Measurements from ENCODE around the gene EMC6. TPM values are rescaled to one million over a fixed set of nuclear protein-coding genes. Genes with fewer than 3 reads are reported as not detected.

Gene EMC6
- total RNA-seq, 1 donor: 13.8 TPM

GRCh38 chr17:3690094-3690715, 21.6 kb downstream of the EMC6 start:
- Histone ChIP-seq H3K36me3 (ENCODE audit: insufficient read depth, low read length) (no peaks in the 10 kb centered on the region), H3K27ac (ENCODE audit: low read depth, low read length) (no peak overlapping the region), H3K79me2 (ENCODE audit: insufficient read depth, low read length) (no peaks in the 10 kb centered on the region), H3K4me1 (ENCODE audit: insufficient read depth, low read length) (peaks cover 5% of the 10 kb centered on the region), H2AFZ (ENCODE audit: low read length) (no peak overlapping the region), H3K4me2 (ENCODE audit: insufficient read depth, low read length) (no peak overlapping the region), H3K9me3 (ENCODE audit: low read depth, low read length) (no peaks in the 10 kb centered on the region), H3K4me3 (ENCODE audit: insufficient read depth, low read length) (no peak overlapping the region), H4K20me1 (ENCODE audit: insufficient read depth, low read length) (no peaks in the 10 kb centered on the region), H3K27me3 (ENCODE audit: insufficient read depth, low read length) (peaks cover 3% of the 10 kb centered on the region)
- DNase-seq (ENCODE audit: insufficient read length, low spot score, missing footprints): peak; percentile 84
- no peak for TF ChIP-seq CTCF (IDR thresholded peaks at IDR 0.05; ENCODE audit: extremely low read depth, low read depth, low read length)

- Histone ChIP-seq H3K27ac (ENCODE audit: low read depth, low read length) (no peak overlapping the region), H3K79me2 (ENCODE audit: insufficient read depth, low read length) (no peaks in the 10 kb centered on the region), H4K20me1 (ENCODE audit: insufficient read depth, low read length) (no peaks in the 10 kb centered on the region), H2AFZ (ENCODE audit: low read length) (no peak overlapping the region), H3K27me3 (ENCODE audit: insufficient read depth, low read length) (peaks cover 3% of the 10 kb centered on the region), H3K4me2 (ENCODE audit: insufficient read depth, low read length) (no peak overlapping the region), H3K36me3 (ENCODE audit: insufficient read depth, low read length) (no peaks in the 10 kb centered on the region), H3K4me3 (ENCODE audit: insufficient read depth, low read length) (no peak overlapping the region), H3K4me1 (ENCODE audit: insufficient read depth, low read length) (peaks cover 12% of the 10 kb centered on the region), H3K9me3 (ENCODE audit: low read depth, low read length) (no peaks in the 10 kb centered on the region)
- peak; percentile 68 for DNase-seq (ENCODE audit: insufficient read length, low spot score, missing footprints)
- TF ChIP-seq CTCF (IDR thresholded peaks at IDR 0.05; ENCODE audit: extremely low read depth, low read depth, low read length): no peak
Measured at GRCh38 chr17:3691617-3692067, 23.0 kb downstream of the EMC6 start.

- Histone ChIP-seq H3K4me2 (ENCODE audit: insufficient read depth, low read length) (no peak overlapping the region), H3K36me3 (ENCODE audit: insufficient read depth, low read length) (no peaks in the 10 kb centered on the region), H3K9me3 (ENCODE audit: low read depth, low read length) (no peaks in the 10 kb centered on the region), H2AFZ (ENCODE audit: low read length) (no peak overlapping the region), H3K79me2 (ENCODE audit: insufficient read depth, low read length) (no peaks in the 10 kb centered on the region), H4K20me1 (ENCODE audit: insufficient read depth, low read length) (no peaks in the 10 kb centered on the region), H3K27ac (ENCODE audit: low read depth, low read length) (no peak overlapping the region), H3K4me3 (ENCODE audit: insufficient read depth, low read length) (no peak overlapping the region), H3K4me1 (ENCODE audit: insufficient read depth, low read length) (peaks cover 12% of the 10 kb centered on the region), H3K27me3 (ENCODE audit: insufficient read depth, low read length) (peaks cover 3% of the 10 kb centered on the region)
- TF ChIP-seq CTCF (IDR thresholded peaks at IDR 0.05; ENCODE audit: extremely low read depth, low read depth, low read length): no peak
- DNase-seq (ENCODE audit: insufficient read length, low spot score, missing footprints): peak; percentile 68
Measured at GRCh38 chr17:3692346-3692745, 23.7 kb downstream of the EMC6 start.

GRCh38 chr17:3693141-3693540, 24.5 kb downstream of the EMC6 start:
- TF ChIP-seq CTCF (IDR thresholded peaks at IDR 0.05; ENCODE audit: extremely low read depth, low read depth, low read length): no peak
- no peak overlapping the region for H3K4me2 ChIP-seq (ENCODE audit: insufficient read depth, low read length)
- peaks cover 1% of the 10 kb centered on the region for H3K9me3 ChIP-seq (ENCODE audit: low read depth, low read length)
- no peaks in the 10 kb centered on the region for H3K36me3 ChIP-seq (ENCODE audit: insufficient read depth, low read length)
- DNase-seq (ENCODE audit: insufficient read length, low spot score, missing footprints): no peak
- H3K4me3 ChIP-seq (ENCODE audit: insufficient read depth, low read length): no peak overlapping the region
- H2AFZ ChIP-seq (ENCODE audit: low read length): no peak overlapping the region
- H3K79me2 ChIP-seq (ENCODE audit: insufficient read depth, low read length): no peaks in the 10 kb centered on the region
- no peaks in the 10 kb centered on the region for H4K20me1 ChIP-seq (ENCODE audit: insufficient read depth, low read length)
- peaks cover 3% of the 10 kb centered on the region for H3K27me3 ChIP-seq (ENCODE audit: insufficient read depth, low read length)
- no peak overlapping the region for H3K27ac ChIP-seq (ENCODE audit: low read depth, low read length)
- peaks cover 12% of the 10 kb centered on the region for H3K4me1 ChIP-seq (ENCODE audit: insufficient read depth, low read length)
